BLaER1 (cell line): ENCODE results near the gene HOXA11.

Source experiments
- H3K27ac ChIP-seq: shearing (Covaris generic); formaldehyde crosslinking; 2 replicates; pipeline ENCODE4 v1.8.1; 2022
- H3K27me3 ChIP-seq: shearing (Covaris generic); formaldehyde crosslinking; 2 replicates; pipeline ENCODE4 v1.8.1; 2022
- H3K36me3 ChIP-seq: shearing (Covaris generic); formaldehyde crosslinking; 2 replicates; pipeline ENCODE4 v1.8.1; 2022
- H3K4me1 ChIP-seq: shearing (Covaris generic); formaldehyde crosslinking; 2 replicates; pipeline ENCODE4 v1.8.1; 2022
- H3K4me2 ChIP-seq: shearing (Covaris generic); formaldehyde crosslinking; 2 replicates; pipeline ENCODE4 v1.8.1; 2022
- H3K4me3 ChIP-seq: shearing (Covaris generic); formaldehyde crosslinking; 2 replicates; pipeline ENCODE4 v1.8.1; 2022
- H3K9ac ChIP-seq: shearing (Covaris generic); formaldehyde crosslinking; 2 replicates; pipeline ENCODE4 v1.8.1; 2022
- H3K9me3 ChIP-seq: shearing (Covaris generic); formaldehyde crosslinking; 2 replicates; pipeline ENCODE4 v1.8.1; 2022
- H4K20me1 ChIP-seq: shearing (Covaris generic); formaldehyde crosslinking; 2 replicates; pipeline ENCODE4 v1.8.1; 2022
- Cebpa-rat ChIP-seq: shearing (Covaris generic); IDR thresholded peaks from 2 replicates; pipeline ENCODE4 v1.8.1; 2022

The HOXA11 gene

GRCh38 chr7:27148031-27148755, 36.8 kb downstream of the HOXA11 start:
- peaks cover 13% of the 10 kb centered on the region for H3K36me3 ChIP-seq
- H3K9me3 ChIP-seq: peaks cover 58% of the 10 kb centered on the region
- peak overlapping the region; percentile 25; the same call in 1 of the 2 replicates for H3K4me3 ChIP-seq
- peaks cover 100% of the 10 kb centered on the region for H3K27me3 ChIP-seq
- peaks cover 22% of the 10 kb centered on the region for H3K4me1 ChIP-seq
- no peak overlapping the region for H3K9ac ChIP-seq
- TF ChIP-seq Cebpa-rat: no peak
- H4K20me1 ChIP-seq: peaks cover 26% of the 10 kb centered on the region
- no peak overlapping the region for H3K4me2 ChIP-seq
- no peak overlapping the region for H3K27ac ChIP-seq

DNA sequence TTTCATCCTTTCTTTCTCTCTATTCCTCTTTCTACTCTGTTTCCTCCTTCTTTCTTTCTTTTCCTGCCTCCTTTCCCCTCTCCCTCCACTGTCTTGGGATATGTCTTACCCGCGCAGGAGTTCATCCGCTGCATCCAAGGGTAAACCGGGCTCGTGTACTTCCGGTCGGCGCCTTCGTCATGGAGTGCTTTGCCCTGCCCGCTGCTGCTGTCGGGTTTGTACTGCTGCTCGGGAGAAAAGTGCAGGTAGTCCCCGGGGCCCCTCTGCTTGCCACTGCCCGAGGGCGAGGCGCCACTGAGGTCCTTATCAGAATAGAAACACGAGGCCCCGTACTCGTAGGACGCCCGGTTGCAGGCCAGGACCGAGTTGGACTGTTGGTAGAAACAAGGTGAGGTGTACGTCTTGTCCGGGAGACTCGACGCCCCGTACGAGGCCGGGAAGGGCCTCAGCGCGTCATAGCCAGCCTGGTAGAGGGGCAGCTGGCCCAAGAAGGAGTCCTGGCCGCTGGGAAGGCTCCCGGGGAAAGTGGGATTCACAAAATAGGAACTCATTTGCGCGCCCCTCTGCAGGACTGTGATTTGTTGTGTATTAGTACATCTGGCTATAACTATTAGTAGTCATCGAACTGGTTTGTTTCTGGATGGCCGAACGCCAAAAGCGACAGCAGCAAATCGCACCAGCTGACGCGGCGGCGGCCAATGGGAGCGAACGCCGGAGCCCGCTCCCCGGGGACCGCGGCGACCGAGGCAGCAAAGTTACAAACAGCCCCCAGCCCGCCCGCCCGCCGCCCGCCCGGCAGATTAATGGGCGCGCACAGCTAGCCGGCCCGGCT, 37.6 kb downstream of the HOXA11 start, which contains the start of gene HOXA6:
TSS of gene HOXA6 (minus strand) at position 576 of the 832 bp plus-strand sequence. CDS start at position 551, 25 bp downstream.
- H3K27me3 ChIP-seq: peaks cover 100% of the 10 kb centered on the region
- H3K4me1 ChIP-seq: peaks cover 21% of the 10 kb centered on the region
- H4K20me1 ChIP-seq: peaks cover 18% of the 10 kb centered on the region
- H3K4me2 ChIP-seq: no peak within 1 kb of the TSS
- H3K9ac ChIP-seq: no peak within 1 kb of the TSS
- H3K27ac ChIP-seq: no peak within 1 kb of the TSS
- peaks cover 20% of the 10 kb centered on the region for H3K36me3 ChIP-seq
- TF ChIP-seq Cebpa-rat: no peak
- H3K9me3 ChIP-seq: peaks cover 66% of the 10 kb centered on the region
- H3K4me3 ChIP-seq: peak within 1 kb of the TSS; percentile 25; the same call in 1 of the 2 replicates

GRCh38 chr7:27146491-27147198, 38.4 kb downstream of the HOXA11 start:
- peaks cover 10% of the 10 kb centered on the region for H4K20me1 ChIP-seq
- no peak for TF ChIP-seq Cebpa-rat
- H3K9ac ChIP-seq: no peak overlapping the region
- no peak overlapping the region for H3K4me3 ChIP-seq
- H3K9me3 ChIP-seq: peaks cover 73% of the 10 kb centered on the region
- peaks cover 100% of the 10 kb centered on the region for H3K27me3 ChIP-seq
- peaks cover 20% of the 10 kb centered on the region for H3K36me3 ChIP-seq
- no peak overlapping the region for H3K27ac ChIP-seq
- peaks cover 13% of the 10 kb centered on the region for H3K4me1 ChIP-seq
- no peak overlapping the region for H3K4me2 ChIP-seq

- Histone ChIP-seq H3K4me2 (no peak overlapping the region), H3K27me3 (peaks cover 96% of the 10 kb centered on the region), H3K27ac (no peak overlapping the region), H3K4me1 (peaks cover 6% of the 10 kb centered on the region; the same call in 1 of the 2 replicates), H3K9ac (no peak overlapping the region), H3K36me3 (peaks cover 20% of the 10 kb centered on the region), H3K9me3 (peaks cover 74% of the 10 kb centered on the region), H3K4me3 (no peak overlapping the region), H4K20me1 (peaks cover 4% of the 10 kb centered on the region; the same call in 1 of the 2 replicates)
- TF ChIP-seq Cebpa-rat: no peak
Measured at GRCh38 chr7:27145914-27146412, 39.1 kb downstream of the HOXA11 start.

GRCh38 chr7:27145165-27145913, 39.7 kb downstream of the HOXA11 start:
- H3K4me2 ChIP-seq: no peak overlapping the region
- H3K27ac ChIP-seq: no peak overlapping the region
- peaks cover 20% of the 10 kb centered on the region for H3K36me3 ChIP-seq
- peaks cover 74% of the 10 kb centered on the region for H3K9me3 ChIP-seq
- H3K9ac ChIP-seq: no peak overlapping the region
- H4K20me1 ChIP-seq: peaks cover 4% of the 10 kb centered on the region; the same call in 1 of the 2 replicates
- H3K4me3 ChIP-seq: no peak overlapping the region
- no peak for TF ChIP-seq Cebpa-rat
- peaks cover 90% of the 10 kb centered on the region for H3K27me3 ChIP-seq
- H3K4me1 ChIP-seq: 0 out of 2 replicates have a peak, but pooled peaks cover 6% of the 10 kb centered on the region

- Histone ChIP-seq H3K9ac (no peak overlapping the region), H4K20me1 (peaks cover 4% of the 10 kb centered on the region; the same call in 1 of the 2 replicates), H3K4me2 (no peak overlapping the region), H3K27ac (no peak overlapping the region), H3K27me3 (peaks cover 84% of the 10 kb centered on the region), H3K36me3 (peaks cover 20% of the 10 kb centered on the region), H3K9me3 (peaks cover 74% of the 10 kb centered on the region), H3K4me3 (no peak overlapping the region), H3K4me1 (0 out of 2 replicates have a peak, but pooled peaks cover 6% of the 10 kb centered on the region)
- no peak for TF ChIP-seq Cebpa-rat
Measured at GRCh38 chr7:27144781-27145164, 40.3 kb downstream of the HOXA11 start.

- Histone ChIP-seq H3K36me3 (peaks cover 20% of the 10 kb centered on the region), H3K27ac (no peak overlapping the region), H3K4me2 (no peak overlapping the region), H3K9ac (no peak overlapping the region), H3K4me1 (0 out of 2 replicates have a peak, but pooled peaks cover 6% of the 10 kb centered on the region), H4K20me1 (peaks cover 4% of the 10 kb centered on the region; the same call in 1 of the 2 replicates), H3K9me3 (peaks cover 80% of the 10 kb centered on the region), H3K4me3 (0 out of 2 replicates have a peak overlapping the region, but pooled peaks have one; percentile 18), H3K27me3 (peaks cover 78% of the 10 kb centered on the region)
- TF ChIP-seq Cebpa-rat: no peak
Measured at GRCh38 chr7:27143950-27144780, 40.9 kb downstream of the HOXA11 start.
